HepG2 (cell line): Measurements from ENCODE around the gene SAMD14. TPM values are rescaled to one million over a fixed set of nuclear protein-coding genes. Genes with fewer than 3 reads are reported as not detected.

ENCODE experiments used
- ARID3A ChIP-seq: IDR thresholded peaks from 2 replicates; pipeline ENCODE4 v1.6.1; 2012; ENCODE audit warnings: low read depth, low read length, improper control_type of control experiment
- CREM ChIP-seq, 2 experiments: sonication (generic) in 1 of 2; formaldehyde crosslinking in 1 of 2; IDR thresholded peaks; 2 replicates each; pipeline versions ENCODE4 v1.4.0 to v1.6.1; 2016 to 2020; ENCODE audit warnings: antibody characterized with exemption in 1 of 2, mild to moderate bottlenecking in 1 of 2, missing genetic modification reagents in 1 of 2
- DPF2 ChIP-seq: sonication (generic); formaldehyde crosslinking; IDR thresholded peaks from 2 replicates; pipeline ENCODE4 v1.4.0; 2020; ENCODE audit warnings: mild to moderate bottlenecking, low read depth, missing genetic modification reagents, borderline replicate concordance
- ETV6 ChIP-seq: sonication (generic); formaldehyde crosslinking; conservative IDR thresholded peaks from 2 replicates; pipeline ENCODE4 v1.4.0; 2020; ENCODE audit warnings: missing genetic modification reagents
- GATAD1 ChIP-seq: IDR thresholded peaks from 2 replicates; pipeline ENCODE4 v1.6.1; 2016; ENCODE audit warnings: missing genetic modification reagents, missing compliant biosample characterization
- MLX ChIP-seq: IDR thresholded peaks from 2 replicates; pipeline ENCODE4 v1.6.1; 2016
- NKX3-1 ChIP-seq: sonication (generic); formaldehyde crosslinking; IDR thresholded peaks from 2 replicates; pipeline ENCODE4 v1.5.0; 2020; ENCODE audit warnings: missing genetic modification reagents
- RAD21 ChIP-seq: fragments of 450-650 bp; formaldehyde crosslinking; IDR thresholded peaks from 2 replicates; pipeline ENCODE4 v1.5.0; 2020; ENCODE audit warnings: mild to moderate bottlenecking
- SAP130 ChIP-seq: IDR thresholded peaks from 2 replicates; pipeline ENCODE4 v1.6.1; 2016; ENCODE audit warnings: low read depth
- SKI ChIP-seq: fragments of 450-650 bp; IDR thresholded peaks from one replicate; pipeline ENCODE4 v1.6.1; 2018; ENCODE audit warnings: mild to moderate bottlenecking; ENCODE audit not compliant: partially characterized antibody
- SNAPC2 ChIP-seq: sonication (generic); formaldehyde crosslinking; IDR thresholded peaks from 2 replicates; pipeline ENCODE4 v1.8.1; 2022; ENCODE audit warnings: mild to moderate bottlenecking, missing genetic modification reagents
- XRCC5 ChIP-seq: fragments of 200-400 bp; formaldehyde crosslinking; optimal IDR thresholded peaks from 2 replicates; pipeline ENCODE3; 2017; ENCODE audit warnings: mild to moderate bottlenecking, low read length
- ZBTB43 ChIP-seq: sonication (generic); formaldehyde crosslinking; conservative IDR thresholded peaks from 2 replicates; pipeline ENCODE4 v1.4.0; 2020; ENCODE audit warnings: missing genetic modification reagents
- ZKSCAN1 ChIP-seq: fragments of 150-350 bp; IDR thresholded peaks from 2 replicates; pipeline ENCODE4 v1.6.1; 2014; ENCODE audit warnings: low read length
- ZKSCAN8 ChIP-seq: IDR thresholded peaks from 2 replicates; pipeline ENCODE4 v1.6.1; 2016; ENCODE audit warnings: borderline replicate concordance, missing genetic modification reagents, missing compliant biosample characterization
- ZNF317 ChIP-seq: sonication (generic); formaldehyde crosslinking; IDR thresholded peaks from 2 replicates; pipeline ENCODE4 v1.5.0; 2020; ENCODE audit warnings: mild to moderate bottlenecking, missing genetic modification reagents
- ZNF580 ChIP-seq: IDR thresholded peaks from 2 replicates; pipeline ENCODE4 v1.6.1; 2016; ENCODE audit warnings: low read depth, borderline replicate concordance
- ZNF619 ChIP-seq: sonication (generic); formaldehyde crosslinking; IDR thresholded peaks from 2 replicates; pipeline ENCODE4 v1.4.0; 2020; ENCODE audit warnings: mild to moderate bottlenecking, missing genetic modification reagents
- ZNF816 ChIP-seq: sonication (generic); formaldehyde crosslinking; IDR thresholded peaks from 2 replicates; pipeline ENCODE4 v1.8.0; 2022; ENCODE audit warnings: missing genetic modification reagents, mild to moderate bottlenecking, borderline replicate concordance
- polyA plus RNA-seq, 8 experiments: library from polyadenylated mRNA; depleted of rRNA in 3 of 8; stranded (reverse) in 7 of 8; unstranded in 1 of 8; fragments of >200 nt; fragmentation: Illumina TruSeq in 4 of 8; extraction: Trizol in 4 of 8; gene quantifications; 2 replicates each; pipeline versions ENCODE4 v1.2.1 to v1.2.3, GENCODE V29; 2011 to 2016; ENCODE audit warnings: low read depth in 4 of 8, missing spikeins in 1 of 8, mixed read lengths in 1 of 8; ENCODE audit not compliant: insufficient read depth in 1 of 8
- total RNA-seq, 5 experiments: library from RNA; depleted of rRNA; stranded (reverse); fragments of >200 nt; fragmentation: Illumina TruSeq; extraction: Trizol; gene quantifications; 2 replicates each; pipeline ENCODE4 v1.2.3, GENCODE V29; 2016; ENCODE audit warnings: low read depth in 1 of 5
- TF ChIP-seq, protein P1 (sequence below): sonication (generic); formaldehyde crosslinking; IDR thresholded peaks from 2 replicates; pipeline ENCODE4 v1.5.1; 2020; ENCODE audit warnings: mild to moderate bottlenecking, missing genetic modification reagents, borderline replicate concordance

SAMD14 gene
- total and polyA plus RNA-seq, 2 of the 13 experiments (the other 11 are each of a cell fraction or from before 2014, with no cell fraction given): 0.07 to 0.22 TPM

DNA sequence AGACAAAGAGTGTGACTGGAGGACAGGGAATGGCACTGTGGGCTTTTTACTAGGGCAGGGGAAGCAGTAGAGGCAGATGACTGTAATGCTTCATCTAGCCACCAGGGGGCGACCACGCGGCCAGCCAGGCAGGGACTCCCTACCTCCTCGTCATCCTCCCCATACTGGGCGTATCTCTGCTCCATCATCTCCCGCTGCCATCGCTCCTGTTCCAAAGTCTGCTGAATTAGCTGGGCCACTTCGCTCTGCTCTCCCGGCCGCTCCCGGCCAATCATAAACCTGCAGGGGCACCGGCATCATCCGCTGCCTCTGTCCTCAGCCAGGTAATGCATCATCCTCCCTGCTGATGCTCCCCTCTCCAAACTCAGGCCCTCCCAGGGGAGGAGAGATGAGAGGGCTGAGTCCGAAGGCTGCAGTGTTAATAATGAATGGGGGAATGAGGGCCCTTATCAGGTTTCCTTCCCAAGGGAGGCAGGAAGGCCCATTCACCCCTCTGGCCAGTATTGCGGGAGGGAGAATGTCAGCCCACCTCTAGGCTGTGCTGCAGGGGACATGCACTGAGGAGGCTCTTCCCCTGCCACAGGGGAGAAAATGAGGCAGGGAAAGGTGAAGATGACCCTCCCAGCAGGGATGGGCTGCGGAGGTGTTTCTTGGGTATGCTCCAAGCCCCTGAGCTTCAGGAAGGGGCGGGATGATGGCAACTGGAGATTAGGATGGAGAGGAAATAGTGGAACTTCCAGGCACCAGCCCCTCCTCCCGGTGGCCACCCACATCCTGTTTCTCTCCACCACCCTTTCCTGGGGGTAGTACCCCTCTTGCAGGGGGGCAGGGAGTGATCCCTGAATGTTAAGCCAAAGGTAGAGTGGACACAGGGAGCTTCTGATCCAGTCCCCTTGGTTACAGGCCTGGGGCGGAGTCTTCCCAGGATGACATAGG is 10.3 kb upstream of the SAMD14 start (continued):
- TF ChIP-seq ZKSCAN1 (no peak), GATAD1 (no peak), SKI (peak; percentile 17), ZBTB43 (CRISPR knock-in tag) (no peak), SNAPC2 (CRISPR knock-in tag) (no peak), ZNF619 (CRISPR knock-in tag) (no peak), RAD21 (CRISPR knock-in tag) (peak; percentile 92), SAP130 (CRISPR knock-in tag) (no peak; the same call in 1 of the 2 replicates), ZNF816 (CRISPR knock-in tag) (no peak), XRCC5 (peak; percentile 84), ZKSCAN8 (CRISPR knock-in tag) (no peak), ZNF580 (CRISPR knock-in tag) (peak; percentile 51; the same call in 1 of the 2 replicates), ZNF317 (CRISPR knock-in tag) (peak; percentile 100), DPF2 (no peak), ARID3A (0 out of 2 replicates have a peak, but pooled peaks have one; percentile 29), NKX3-1 (CRISPR knock-in tag) (no peak), CREM (IDR thresholded peaks at IDR 0.05) (no peak; the same call in 1 of the 2 replicates), CREM (CRISPR knock-in tag; IDR thresholded peaks at IDR 0.05) (no peak), ETV6 (CRISPR knock-in tag) (no peak), MLX (CRISPR knock-in tag) (no peak)
- TF ChIP-seq, protein P1, sequence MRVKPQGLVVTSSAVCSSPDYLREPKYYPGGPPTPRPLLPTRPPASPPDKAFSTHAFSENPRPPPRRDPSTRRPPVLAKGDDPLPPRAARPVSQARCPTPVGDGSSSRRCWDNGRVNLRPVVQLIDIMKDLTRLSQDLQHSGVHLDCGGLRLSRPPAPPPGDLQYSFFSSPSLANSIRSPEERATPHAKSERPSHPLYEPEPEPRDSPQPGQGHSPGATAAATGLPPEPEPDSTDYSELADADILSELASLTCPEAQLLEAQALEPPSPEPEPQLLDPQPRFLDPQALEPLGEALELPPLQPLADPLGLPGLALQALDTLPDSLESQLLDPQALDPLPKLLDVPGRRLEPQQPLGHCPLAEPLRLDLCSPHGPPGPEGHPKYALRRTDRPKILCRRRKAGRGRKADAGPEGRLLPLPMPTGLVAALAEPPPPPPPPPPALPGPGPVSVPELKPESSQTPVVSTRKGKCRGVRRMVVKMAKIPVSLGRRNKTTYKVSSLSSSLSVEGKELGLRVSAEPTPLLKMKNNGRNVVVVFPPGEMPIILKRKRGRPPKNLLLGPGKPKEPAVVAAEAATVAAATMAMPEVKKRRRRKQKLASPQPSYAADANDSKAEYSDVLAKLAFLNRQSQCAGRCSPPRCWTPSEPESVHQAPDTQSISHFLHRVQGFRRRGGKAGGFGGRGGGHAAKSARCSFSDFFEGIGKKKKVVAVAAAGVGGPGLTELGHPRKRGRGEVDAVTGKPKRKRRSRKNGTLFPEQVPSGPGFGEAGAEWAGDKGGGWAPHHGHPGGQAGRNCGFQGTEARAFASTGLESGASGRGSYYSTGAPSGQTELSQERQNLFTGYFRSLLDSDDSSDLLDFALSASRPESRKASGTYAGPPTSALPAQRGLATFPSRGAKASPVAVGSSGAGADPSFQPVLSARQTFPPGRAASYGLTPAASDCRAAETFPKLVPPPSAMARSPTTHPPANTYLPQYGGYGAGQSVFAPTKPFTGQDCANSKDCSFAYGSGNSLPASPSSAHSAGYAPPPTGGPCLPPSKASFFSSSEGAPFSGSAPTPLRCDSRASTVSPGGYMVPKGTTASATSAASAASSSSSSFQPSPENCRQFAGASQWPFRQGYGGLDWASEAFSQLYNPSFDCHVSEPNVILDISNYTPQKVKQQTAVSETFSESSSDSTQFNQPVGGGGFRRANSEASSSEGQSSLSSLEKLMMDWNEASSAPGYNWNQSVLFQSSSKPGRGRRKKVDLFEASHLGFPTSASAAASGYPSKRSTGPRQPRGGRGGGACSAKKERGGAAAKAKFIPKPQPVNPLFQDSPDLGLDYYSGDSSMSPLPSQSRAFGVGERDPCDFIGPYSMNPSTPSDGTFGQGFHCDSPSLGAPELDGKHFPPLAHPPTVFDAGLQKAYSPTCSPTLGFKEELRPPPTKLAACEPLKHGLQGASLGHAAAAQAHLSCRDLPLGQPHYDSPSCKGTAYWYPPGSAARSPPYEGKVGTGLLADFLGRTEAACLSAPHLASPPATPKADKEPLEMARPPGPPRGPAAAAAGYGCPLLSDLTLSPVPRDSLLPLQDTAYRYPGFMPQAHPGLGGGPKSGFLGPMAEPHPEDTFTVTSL (CRISPR knock-in tag): no peak
